GM23248 (cell line): ENCODE data around the gene RUNX1.

Source experiments
- EZH2 ChIP-seq: fragments of 200-600 bp; sonication (generic); IDR thresholded peaks from 2 replicates; pipeline ENCODE4 v1.6.1; 2018; ENCODE audit warnings: antibody characterized with exemption, mild to moderate bottlenecking; ENCODE audit not compliant: insufficient read depth, poor library complexity, severe bottlenecking
- EZH2phosphoT487 ChIP-seq: fragments of 200-600 bp; sonication (generic); IDR thresholded peaks from 2 replicates; pipeline ENCODE4 v1.6.1; 2018; ENCODE audit warnings: antibody characterized with exemption, moderate library complexity, mild to moderate bottlenecking, low read depth; ENCODE audit not compliant: insufficient read depth

- TF ChIP-seq EZH2phosphoT487 (no peak), EZH2 (no peak)
Observed at GRCh38 chr21:35042836-35043235, 6.3 kb downstream of the RUNX1 start.
